ENCODE measurements around the gene OSBP2.

Gene OSBP2

DNA sequence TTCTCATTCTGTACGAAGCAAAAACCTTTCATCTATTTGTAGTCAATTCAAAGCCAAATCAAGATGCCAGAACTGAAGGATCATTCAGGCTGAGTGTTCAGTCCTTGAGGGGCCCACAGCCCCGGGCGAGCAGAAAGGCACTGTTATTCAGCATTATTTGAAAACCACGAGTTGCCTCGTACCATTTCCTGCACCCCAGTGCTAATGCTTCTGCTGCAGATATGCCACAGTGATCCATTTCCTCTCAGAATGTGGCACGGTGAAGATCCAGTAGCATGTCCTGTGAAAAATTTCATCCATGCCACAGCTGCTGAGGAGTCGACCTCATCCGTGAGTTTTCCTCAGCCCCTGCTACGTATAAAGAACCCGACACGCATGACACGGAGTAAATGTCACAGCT, 85.4 kb downstream of the OSBP2 start:
- Histone ChIP-seq H3K79me2 (ENCODE audit: low read length) (no peaks in the 10 kb centered on the region), H3K4me2 (ENCODE audit: low read length) (no peak overlapping the region), H3K27ac (ENCODE audit: low read length) (no peak overlapping the region), H2AFZ (ENCODE audit: low read depth, low read length) (no peak overlapping the region), H3K4me1 (ENCODE audit: low read length) (no peaks in the 10 kb centered on the region), H4K20me1 (ENCODE audit: insufficient read depth, low read length) (no peaks in the 10 kb centered on the region), H3K9ac (ENCODE audit: low read length) (no peak overlapping the region), H3K36me3 (replicated peaks; ENCODE audit: low read depth, low read length) (no peaks in the 10 kb centered on the region), H3K4me3 (ENCODE audit: low read length) (no peak overlapping the region), H3K27me3 (ENCODE audit: low read depth, low read length) (no peaks in the 10 kb centered on the region), H3K9me3 (ENCODE audit: insufficient read depth, low read length) (no peaks in the 10 kb centered on the region)
- TF ChIP-seq, protein P1, sequence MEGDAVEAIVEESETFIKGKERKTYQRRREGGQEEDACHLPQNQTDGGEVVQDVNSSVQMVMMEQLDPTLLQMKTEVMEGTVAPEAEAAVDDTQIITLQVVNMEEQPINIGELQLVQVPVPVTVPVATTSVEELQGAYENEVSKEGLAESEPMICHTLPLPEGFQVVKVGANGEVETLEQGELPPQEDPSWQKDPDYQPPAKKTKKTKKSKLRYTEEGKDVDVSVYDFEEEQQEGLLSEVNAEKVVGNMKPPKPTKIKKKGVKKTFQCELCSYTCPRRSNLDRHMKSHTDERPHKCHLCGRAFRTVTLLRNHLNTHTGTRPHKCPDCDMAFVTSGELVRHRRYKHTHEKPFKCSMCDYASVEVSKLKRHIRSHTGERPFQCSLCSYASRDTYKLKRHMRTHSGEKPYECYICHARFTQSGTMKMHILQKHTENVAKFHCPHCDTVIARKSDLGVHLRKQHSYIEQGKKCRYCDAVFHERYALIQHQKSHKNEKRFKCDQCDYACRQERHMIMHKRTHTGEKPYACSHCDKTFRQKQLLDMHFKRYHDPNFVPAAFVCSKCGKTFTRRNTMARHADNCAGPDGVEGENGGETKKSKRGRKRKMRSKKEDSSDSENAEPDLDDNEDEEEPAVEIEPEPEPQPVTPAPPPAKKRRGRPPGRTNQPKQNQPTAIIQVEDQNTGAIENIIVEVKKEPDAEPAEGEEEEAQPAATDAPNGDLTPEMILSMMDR (IDR thresholded peaks at IDR 0.05; ENCODE audit: low read depth, low read length) = no peak

GRCh38 chr22:30781271-30781875, 86.7 kb downstream of the OSBP2 start:
- no peaks in the 10 kb centered on the region for H3K36me3 ChIP-seq (replicated peaks; ENCODE audit: low read depth, low read length)
- no peaks in the 10 kb centered on the region for H4K20me1 ChIP-seq (ENCODE audit: insufficient read depth, low read length)
- no peaks in the 10 kb centered on the region for H3K27me3 ChIP-seq (ENCODE audit: low read depth, low read length)
- no peak overlapping the region for H3K4me2 ChIP-seq (ENCODE audit: low read length)
- no peaks in the 10 kb centered on the region for H3K4me1 ChIP-seq (ENCODE audit: low read length)
- no peak overlapping the region for H2AFZ ChIP-seq (ENCODE audit: low read depth, low read length)
- H3K27ac ChIP-seq (ENCODE audit: low read length) = no peak overlapping the region
- no peak for TF ChIP-seq EZH2phosphoT487 (IDR thresholded peaks at IDR 0.05; ENCODE audit: low read depth)
- TF ChIP-seq, protein P1 (IDR thresholded peaks at IDR 0.05; ENCODE audit: low read depth, low read length) = no peak
- no peaks in the 10 kb centered on the region for H3K79me2 ChIP-seq (ENCODE audit: low read length)
- no peak overlapping the region for H3K9ac ChIP-seq (ENCODE audit: low read length)
- H3K9me3 ChIP-seq (ENCODE audit: insufficient read depth, low read length) = no peaks in the 10 kb centered on the region
- no peak overlapping the region for H3K4me3 ChIP-seq (ENCODE audit: low read length)

GRCh38 chr22:30782613-30783012, 87.9 kb downstream of the OSBP2 start:
- no peaks in the 10 kb centered on the region for H3K79me2 ChIP-seq (ENCODE audit: low read length)
- H2AFZ ChIP-seq (ENCODE audit: low read depth, low read length) = no peak overlapping the region
- H3K9me3 ChIP-seq (ENCODE audit: insufficient read depth, low read length) = no peaks in the 10 kb centered on the region
- H3K4me2 ChIP-seq (ENCODE audit: low read length) = no peak overlapping the region
- H4K20me1 ChIP-seq (ENCODE audit: insufficient read depth, low read length) = no peaks in the 10 kb centered on the region
- H3K4me3 ChIP-seq (ENCODE audit: low read length) = no peak overlapping the region
- H3K9ac ChIP-seq (ENCODE audit: low read length) = no peak overlapping the region
- H3K27me3 ChIP-seq (ENCODE audit: low read depth, low read length) = no peaks in the 10 kb centered on the region
- H3K36me3 ChIP-seq (replicated peaks; ENCODE audit: low read depth, low read length) = no peaks in the 10 kb centered on the region
- H3K4me1 ChIP-seq (ENCODE audit: low read length) = no peaks in the 10 kb centered on the region
- no peak overlapping the region for H3K27ac ChIP-seq (ENCODE audit: low read length)
- TF ChIP-seq, protein P1 (IDR thresholded peaks at IDR 0.05; ENCODE audit: low read depth, low read length) = no peak
- TF ChIP-seq EZH2phosphoT487 (IDR thresholded peaks at IDR 0.05; ENCODE audit: low read depth) = no peak

DNA sequence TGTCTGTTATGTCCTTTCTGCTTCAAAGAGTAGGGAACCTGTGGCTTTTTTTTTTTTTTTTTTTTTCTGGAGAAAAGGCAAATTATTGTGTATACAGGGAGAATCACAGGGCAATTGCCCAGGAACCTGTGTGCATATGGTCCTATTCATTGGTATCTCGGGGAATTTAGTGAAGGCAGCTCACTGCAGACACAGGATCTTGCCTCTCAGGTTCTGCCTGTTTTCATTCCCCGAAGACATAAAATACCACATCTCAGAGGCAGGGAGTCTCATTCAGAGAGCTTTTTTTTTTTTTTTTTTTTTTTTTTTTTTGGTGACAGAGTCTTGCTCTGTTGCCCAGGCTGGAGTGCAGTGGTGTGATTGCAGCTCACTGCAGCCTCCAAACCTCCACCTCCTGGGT, 88.3 kb downstream of the OSBP2 start:
- H3K36me3 ChIP-seq (replicated peaks; ENCODE audit: low read depth, low read length) = no peaks in the 10 kb centered on the region
- H3K4me1 ChIP-seq (ENCODE audit: low read length) = no peaks in the 10 kb centered on the region
- no peaks in the 10 kb centered on the region for H4K20me1 ChIP-seq (ENCODE audit: insufficient read depth, low read length)
- no peak overlapping the region for H3K9ac ChIP-seq (ENCODE audit: low read length)
- H3K27me3 ChIP-seq (ENCODE audit: low read depth, low read length) = no peaks in the 10 kb centered on the region
- TF ChIP-seq EZH2phosphoT487 (IDR thresholded peaks at IDR 0.05; ENCODE audit: low read depth) = no peak
- TF ChIP-seq, protein P1 (IDR thresholded peaks at IDR 0.05; ENCODE audit: low read depth, low read length) = no peak
- no peaks in the 10 kb centered on the region for H3K79me2 ChIP-seq (ENCODE audit: low read length)
- H3K9me3 ChIP-seq (ENCODE audit: insufficient read depth, low read length) = no peaks in the 10 kb centered on the region
- H2AFZ ChIP-seq (ENCODE audit: low read depth, low read length) = no peak overlapping the region
- H3K4me3 ChIP-seq (ENCODE audit: low read length) = no peak overlapping the region
- no peak overlapping the region for H3K27ac ChIP-seq (ENCODE audit: low read length)
- no peak overlapping the region for H3K4me2 ChIP-seq (ENCODE audit: low read length)

Measured in OCI-LY3 (cell line).